GM19099 (cell line): ENCODE measurements around the gene OTOS.

ENCODE experiments used
- POLR2A ChIP-seq: IDR thresholded peaks from 3 replicates; pipeline ENCODE4 v1.6.1; 2011; ENCODE audit warnings: low read depth; ENCODE audit not compliant: insufficient read length; ENCODE audit errors: extremely low read depth

OTOS gene

GRCh38 chr2:240129311-240129710 is 11.1 kb downstream of the OTOS start:
- no peak for TF ChIP-seq POLR2A

- TF ChIP-seq POLR2A: no peak
Observed at GRCh38 chr2:240128608-240129145, 11.8 kb downstream of the OTOS start.

GRCh38 chr2:240127911-240128607 is 12.4 kb downstream of the OTOS start:
- TF ChIP-seq POLR2A: no peak

GRCh38 chr2:240127191-240127750 is 13.2 kb downstream of the OTOS start:
- TF ChIP-seq POLR2A: no peak

- TF ChIP-seq POLR2A: no peak
Observed at GRCh38 chr2:240126731-240127130, 13.7 kb downstream of the OTOS start.

- TF ChIP-seq POLR2A: no peak
Observed at GRCh38 chr2:240125742-240126141, 14.7 kb downstream of the OTOS start.

GRCh38 chr2:240124651-240125030 is 15.8 kb downstream of the OTOS start:
- TF ChIP-seq POLR2A: no peak

GRCh38 chr2:240123821-240124650 is 16.4 kb downstream of the OTOS start:
- TF ChIP-seq POLR2A: no peak

- TF ChIP-seq POLR2A: no peak
Observed at GRCh38 chr2:240121675-240122074, 18.8 kb downstream of the OTOS start.

- TF ChIP-seq POLR2A: no peak
Observed at GRCh38 chr2:240121190-240121589, 19.3 kb downstream of the OTOS start.

GRCh38 chr2:240114233-240114632 is 26.2 kb downstream of the OTOS start:
- no peak for TF ChIP-seq POLR2A

- no peak for TF ChIP-seq POLR2A
Observed at GRCh38 chr2:240112914-240113690, 27.4 kb downstream of the OTOS start.

GRCh38 chr2:240111253-240111652 is 29.2 kb downstream of the OTOS start:
- no peak for TF ChIP-seq POLR2A

- no peak for TF ChIP-seq POLR2A
Observed at GRCh38 chr2:240109386-240109785, 31.1 kb downstream of the OTOS start.

GRCh38 chr2:240107477-240107796 is 33.0 kb downstream of the OTOS start:
- TF ChIP-seq POLR2A: no peak
